Nephron progenitor cell (in vitro differentiated cells): ENCODE data around the gene A1BG.

ENCODE experiments used
- DNase-seq: peaks from one replicate; pipeline ENCODE4 v3.0.0; 2021
- H3K27ac Mint-ChIP-seq: 2 replicates; pipeline ENCODE4 v1.8.0; 2021; ENCODE audit warnings: mild to moderate bottlenecking, moderate library complexity, mixed read lengths
- H3K27me3 Mint-ChIP-seq: 2 replicates; pipeline ENCODE4 v1.8.0; 2021; ENCODE audit warnings: mild to moderate bottlenecking, low read depth, mixed read lengths; ENCODE audit not compliant: poor library complexity
- H3K36me3 Mint-ChIP-seq: 2 replicates; pipeline ENCODE4 v1.8.0; 2021; ENCODE audit warnings: low read depth, mixed read lengths
- H3K4me1 Mint-ChIP-seq: 2 replicates; pipeline ENCODE4 v1.8.0; 2021; ENCODE audit warnings: mixed read lengths
- H3K4me3 Mint-ChIP-seq: 2 replicates; pipeline ENCODE4 v1.8.0; 2021; ENCODE audit warnings: mild to moderate bottlenecking, moderate library complexity, mixed read lengths
- H3K9me3 Mint-ChIP-seq: 2 replicates; pipeline ENCODE4 v1.8.0; 2021; ENCODE audit warnings: mild to moderate bottlenecking, moderate library complexity, mixed read lengths
- TF ChIP-seq, protein P1 (sequence below): fragments of 200-600 bp; sonication (generic); IDR thresholded peaks from 2 replicates; pipeline ENCODE4 v1.5.0; 2021; ENCODE audit warnings: antibody characterized with exemption

Gene A1BG

DNA sequence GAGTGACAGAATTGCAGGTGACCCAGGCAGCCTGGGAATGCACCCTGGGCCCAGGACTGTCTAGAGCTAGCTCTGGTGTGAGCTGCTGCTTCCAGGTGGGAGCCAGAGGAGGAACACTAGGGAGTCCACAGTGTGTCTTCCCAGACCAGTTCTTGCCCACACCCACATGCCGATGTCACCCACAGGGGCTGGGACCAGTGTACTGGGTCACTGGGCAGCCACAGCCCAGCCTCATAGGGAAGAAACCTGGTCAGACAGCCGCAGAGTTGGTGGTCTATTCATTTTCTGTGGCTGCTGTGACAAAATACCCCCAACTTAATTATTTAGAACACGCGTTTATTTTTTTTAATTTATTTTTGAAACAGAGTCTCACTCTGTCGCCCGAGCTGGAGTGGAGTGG is 45.3 kb upstream of the A1BG start:
- H3K36me3 Mint-ChIP-seq, result peaks cover 26% of the 10 kb centered on the region
- peaks cover 17% of the 10 kb centered on the region for H3K27me3 Mint-ChIP-seq
- H3K9me3 Mint-ChIP-seq, result peaks cover 10% of the 10 kb centered on the region
- TF ChIP-seq, protein P1, sequence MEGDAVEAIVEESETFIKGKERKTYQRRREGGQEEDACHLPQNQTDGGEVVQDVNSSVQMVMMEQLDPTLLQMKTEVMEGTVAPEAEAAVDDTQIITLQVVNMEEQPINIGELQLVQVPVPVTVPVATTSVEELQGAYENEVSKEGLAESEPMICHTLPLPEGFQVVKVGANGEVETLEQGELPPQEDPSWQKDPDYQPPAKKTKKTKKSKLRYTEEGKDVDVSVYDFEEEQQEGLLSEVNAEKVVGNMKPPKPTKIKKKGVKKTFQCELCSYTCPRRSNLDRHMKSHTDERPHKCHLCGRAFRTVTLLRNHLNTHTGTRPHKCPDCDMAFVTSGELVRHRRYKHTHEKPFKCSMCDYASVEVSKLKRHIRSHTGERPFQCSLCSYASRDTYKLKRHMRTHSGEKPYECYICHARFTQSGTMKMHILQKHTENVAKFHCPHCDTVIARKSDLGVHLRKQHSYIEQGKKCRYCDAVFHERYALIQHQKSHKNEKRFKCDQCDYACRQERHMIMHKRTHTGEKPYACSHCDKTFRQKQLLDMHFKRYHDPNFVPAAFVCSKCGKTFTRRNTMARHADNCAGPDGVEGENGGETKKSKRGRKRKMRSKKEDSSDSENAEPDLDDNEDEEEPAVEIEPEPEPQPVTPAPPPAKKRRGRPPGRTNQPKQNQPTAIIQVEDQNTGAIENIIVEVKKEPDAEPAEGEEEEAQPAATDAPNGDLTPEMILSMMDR, result no peak
- H3K4me1 Mint-ChIP-seq, result peaks cover 22% of the 10 kb centered on the region
- no peak overlapping the region for H3K27ac Mint-ChIP-seq
- DNase-seq, result no peak
- no peak overlapping the region for H3K4me3 Mint-ChIP-seq

DNA sequence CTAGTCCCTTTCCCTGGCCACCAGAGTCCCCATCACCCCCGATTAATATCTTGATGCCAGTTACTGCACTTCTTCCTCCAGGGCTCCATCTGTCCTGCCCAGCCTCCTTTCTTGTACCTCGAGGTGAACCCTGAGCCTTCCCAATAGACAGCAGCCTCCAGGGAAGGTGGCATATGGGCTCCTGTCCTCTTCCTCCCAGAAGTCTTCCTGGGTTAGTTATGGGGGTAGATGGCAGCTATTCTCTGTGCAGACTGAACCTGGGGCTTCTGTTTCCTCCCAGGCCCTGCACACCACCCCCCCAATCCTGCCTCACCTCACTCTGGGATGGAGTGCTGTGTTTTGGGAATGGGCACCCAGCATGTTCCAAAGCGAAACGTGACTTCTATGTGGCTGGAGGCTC is 44.8 kb upstream of the A1BG start:
- peaks cover 22% of the 10 kb centered on the region for H3K4me1 Mint-ChIP-seq
- H3K4me3 Mint-ChIP-seq, result no peak overlapping the region
- TF ChIP-seq, protein P1, result no peak
- DNase-seq, result no peak
- H3K9me3 Mint-ChIP-seq, result peaks cover 5% of the 10 kb centered on the region
- H3K27ac Mint-ChIP-seq, result no peak overlapping the region
- H3K36me3 Mint-ChIP-seq, result peaks cover 26% of the 10 kb centered on the region
- H3K27me3 Mint-ChIP-seq, result peaks cover 17% of the 10 kb centered on the region

DNA sequence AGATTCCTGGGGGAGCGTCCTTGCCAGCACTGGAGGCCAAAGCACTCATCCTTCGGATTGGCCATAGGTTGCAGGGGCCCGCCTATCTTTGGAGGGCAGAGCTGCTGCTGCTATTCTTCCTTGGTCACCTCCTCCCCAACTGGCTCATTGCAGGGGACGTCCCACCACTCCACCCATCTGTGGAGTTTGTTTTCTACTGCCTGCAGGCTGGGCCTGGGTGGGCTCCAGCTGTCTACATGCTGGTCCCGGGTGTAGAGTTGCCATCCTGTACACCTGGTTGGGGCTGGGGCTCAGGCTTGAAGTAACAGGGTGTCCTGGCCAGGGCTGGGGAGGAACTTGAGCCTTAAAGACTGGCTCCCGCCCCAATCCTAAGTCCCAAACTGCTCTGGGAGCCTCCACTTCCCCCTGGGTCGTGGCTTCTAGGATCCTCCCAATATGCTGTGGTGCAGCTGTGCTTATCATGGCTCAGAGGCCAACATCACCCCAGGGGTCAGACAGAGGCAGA is 44.3 kb upstream of the A1BG start:
- peaks cover 4% of the 10 kb centered on the region for H3K9me3 Mint-ChIP-seq
- DNase-seq, result no peak
- no peak overlapping the region for H3K4me3 Mint-ChIP-seq

DNA sequence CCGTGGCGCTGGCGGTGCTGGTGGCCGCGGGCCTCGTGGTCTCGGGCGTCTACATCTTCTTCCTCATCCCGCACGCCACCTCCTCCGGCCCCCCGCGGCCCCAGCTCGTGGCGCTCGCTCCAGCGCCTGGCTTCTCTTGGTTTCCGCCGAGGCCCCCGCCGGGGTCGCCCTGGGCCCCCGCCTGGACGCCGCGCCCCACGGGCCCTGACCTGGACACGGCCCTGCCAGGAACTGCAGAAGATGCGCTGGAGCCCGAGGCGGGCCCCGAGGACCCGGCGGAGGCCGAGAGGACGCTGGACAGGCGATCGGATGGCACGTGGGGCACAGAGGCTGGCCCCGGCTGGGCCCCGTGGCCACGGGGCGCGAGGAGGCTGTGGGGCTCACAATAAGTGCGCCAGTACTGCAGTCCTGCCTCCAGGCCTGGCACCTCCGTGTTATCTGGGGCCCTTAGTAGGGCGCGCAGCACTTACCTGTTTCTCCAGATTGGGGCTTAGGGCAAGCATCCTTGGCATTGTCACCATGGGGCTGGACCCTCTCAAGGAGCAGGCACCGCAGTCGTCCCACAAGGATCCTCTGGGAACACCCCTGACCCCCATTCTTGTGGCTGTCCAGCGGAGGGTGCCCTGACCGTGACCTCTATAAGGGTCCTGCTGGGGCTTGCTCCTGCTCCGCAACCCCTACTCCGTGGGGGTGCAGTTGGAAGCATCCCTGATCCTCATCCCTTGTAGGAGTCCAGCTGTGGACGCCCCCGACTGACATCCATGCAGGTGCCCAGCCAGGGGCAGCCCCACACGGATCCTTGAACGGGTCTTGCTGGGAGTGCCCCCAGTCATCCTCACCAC is 43.6 kb upstream of the A1BG start:
- Mint-ChIP-seq H3K27me3 (peaks cover 17% of the 10 kb centered on the region), H3K36me3 (peaks cover 30% of the 10 kb centered on the region), H3K9me3 (peaks cover 4% of the 10 kb centered on the region), H3K4me3 (no peak overlapping the region), H3K27ac (no peak overlapping the region), H3K4me1 (peaks cover 22% of the 10 kb centered on the region)
- TF ChIP-seq, protein P1, result no peak
- DNase-seq, result no peak

More for the DNA sequence above, 44.3 kb upstream of the A1BG start:
- Mint-ChIP-seq H3K27me3 (peaks cover 17% of the 10 kb centered on the region), H3K36me3 (peaks cover 28% of the 10 kb centered on the region), H3K4me1 (peaks cover 22% of the 10 kb centered on the region), H3K27ac (peak overlapping the region; percentile 42)
- TF ChIP-seq, protein P1, result no peak

DNA sequence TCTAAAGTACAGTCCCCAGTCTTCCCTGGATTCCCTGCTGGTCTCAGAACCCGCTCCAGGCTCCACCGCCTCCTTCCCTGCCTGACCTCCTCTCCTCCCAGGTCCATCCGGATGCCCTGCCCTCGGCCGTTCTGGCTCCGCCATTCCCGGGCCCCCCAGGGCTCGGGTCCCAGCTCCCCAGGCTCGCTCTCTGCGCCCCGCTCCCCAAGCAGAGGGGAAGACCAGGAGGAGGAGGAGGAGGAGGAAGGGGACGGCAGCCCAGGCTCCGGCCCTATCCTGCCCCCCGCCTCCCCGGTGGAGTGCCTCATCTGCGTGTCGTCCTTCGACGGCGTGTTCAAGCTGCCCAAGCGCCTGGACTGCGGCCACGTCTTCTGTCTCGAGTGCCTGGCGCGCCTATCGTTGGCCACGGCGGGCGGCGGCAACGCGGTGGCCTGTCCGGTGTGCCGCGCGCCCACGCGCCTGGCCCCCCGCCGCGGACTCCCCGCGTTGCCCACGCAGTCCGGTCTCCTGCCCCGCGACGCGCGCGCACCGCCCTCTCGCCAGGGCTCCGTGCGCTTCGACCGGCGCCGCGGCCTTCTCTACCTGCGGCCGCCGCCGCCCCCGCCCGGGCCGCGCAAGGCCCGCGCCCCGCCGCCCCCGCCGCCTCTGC is 42.8 kb upstream of the A1BG start:
- no peaks in the 10 kb centered on the region for H3K9me3 Mint-ChIP-seq
- TF ChIP-seq, protein P1, result no peak
- H3K36me3 Mint-ChIP-seq, result peaks cover 29% of the 10 kb centered on the region
- DNase-seq, result no peak
- no peak overlapping the region for H3K27ac Mint-ChIP-seq
- peaks cover 14% of the 10 kb centered on the region for H3K27me3 Mint-ChIP-seq
- peaks cover 17% of the 10 kb centered on the region for H3K4me1 Mint-ChIP-seq
- no peak overlapping the region for H3K4me3 Mint-ChIP-seq
